HCT116 (cell line): Measurements from ENCODE around the gene CFAP119. TPM values are rescaled to one million over a fixed set of nuclear protein-coding genes. Genes with fewer than 3 reads are reported as not detected.

ENCODE experiments used
- ATAC-seq: fragments of 200-7000 bp; cut with Tn5 transposase; 2 replicates; pipeline ENCODE4 v1.9.1; 2020; ENCODE audit warnings: mild to moderate bottlenecking, moderate library complexity
- BruUV-seq: library from RNA; stranded (reverse); fragments of 400-500 nt; replicated peaks from 2 replicates; lab custom pipeline; 2021; lab: Mats Ljungman, UMichigan
- CTCF ChIA-PET: fragments of 300-600 bp; sonication (Branson Sonifier 250); formaldehyde crosslinking; loops from one replicate; lab custom pipeline; 2021; ENCODE audit warnings: antibody characterized with exemption; lab: Charles Lee
- POLR2A ChIA-PET: fragments of 300-600, 350-600 bp; sonication (Branson Sonifier 250); formaldehyde crosslinking; loops from one replicate; lab custom pipeline; 2021; ENCODE audit warnings: antibody characterized with exemption; lab: Charles Lee
- RAD21 ChIA-PET, 2 experiments: fragments of 300-600 bp; sonication (Branson Sonifier 250); formaldehyde crosslinking; loops; one replicate each; lab custom pipeline; 2023; ENCODE audit warnings: low total read pairs in 2 of 2; ENCODE audit not compliant: uncharacterized antibody in 2 of 2, unreplicated experiment in 2 of 2, low non-redundant PET in 1 of 2; lab: Charles Lee
- DNase-seq: peaks from one replicate; pipeline ENCODE4 v3.0.0-alpha.2; 2010; ENCODE audit warnings: low read depth, low spot score
- H2AFZ ChIP-seq: fragments of 200-600 bp; shearing (Covaris generic), sonication (generic); 2 replicates; pipeline ENCODE4 v1.6.1; 2017; ENCODE audit warnings: low read depth, mixed run types, mixed read lengths, antibody characterized with exemption, low read length; ENCODE audit not compliant: poor library complexity, severe bottlenecking
- H3K27ac ChIP-seq: 2 replicates; pipeline ENCODE4 v1.5.1; 2012; ENCODE audit warnings: low read depth, low read length
- H3K27me3 ChIP-seq: fragments of 200-600 bp; sonication (generic); 2 replicates; pipeline ENCODE4 v1.6.1; 2016; ENCODE audit warnings: mixed run types, low read length, mixed read lengths; ENCODE audit not compliant: insufficient read depth
- H3K36me3 ChIP-seq, 2 experiments: fragments of 200-500 bp in 1 of 2; fragments of 200-600 bp in 1 of 2; sonication (Bioruptor generic) in 1 of 2; sonication (generic) in 1 of 2; 2 replicates each; pipeline versions ENCODE4 v1.5.1 to v1.6.1; 2014 to 2016; ENCODE audit warnings: low read length in 2 of 2, inconsistent platforms in 1 of 2, mixed read lengths in 1 of 2, mixed run types in 1 of 2; ENCODE audit not compliant: insufficient read depth in 2 of 2, control insufficient read depth in 1 of 2
- H3K4me1 ChIP-seq, 2 experiments: fragments of 200-600 bp in 1 of 2; sonication (generic) in 1 of 2; 2 replicates each; pipeline versions ENCODE4 v1.5.1 to v1.6.1; 2012 to 2017; ENCODE audit warnings: low read length in 2 of 2, inconsistent platforms in 1 of 2, mild to moderate bottlenecking in 1 of 2, mixed read lengths in 1 of 2, mixed run types in 1 of 2, moderate library complexity in 1 of 2; ENCODE audit not compliant: insufficient read depth in 2 of 2, control insufficient read depth in 1 of 2
- H3K4me2 ChIP-seq: fragments of 200-600 bp; sonication (generic); 2 replicates; pipeline ENCODE4 v1.6.1; 2017; ENCODE audit warnings: mixed run types, low read length, mixed read lengths
- H3K4me3 ChIP-seq, 2 experiments: fragments of 200-600 bp in 1 of 2; sonication (generic) in 1 of 2; replicated peaks in 1 of 2; 2 replicates each; pipeline ENCODE4 v1.5.1; 2011 to 2016; ENCODE audit warnings: low read length in 2 of 2, control low read depth in 1 of 2, low read depth in 1 of 2, mild to moderate bottlenecking in 1 of 2, mixed read lengths in 1 of 2, mixed run types in 1 of 2
- H3K79me2 ChIP-seq: fragments of 200-600 bp; sonication (generic); 2 replicates; pipeline ENCODE4 v1.6.1; 2017; ENCODE audit warnings: mild to moderate bottlenecking, mixed run types, low read length, moderate library complexity, mixed read lengths; ENCODE audit not compliant: insufficient read depth
- H3K9ac ChIP-seq: fragments of 200-600 bp; sonication (generic); 2 replicates; pipeline ENCODE4 v1.6.1; 2016; ENCODE audit warnings: low read length, mixed read lengths
- H3K9me2 ChIP-seq: fragments of 200-600 bp; sonication (generic), shearing (Covaris generic); 2 replicates; pipeline ENCODE4 v1.6.1; 2017; ENCODE audit warnings: mixed run types, mild to moderate bottlenecking, moderate library complexity; ENCODE audit not compliant: insufficient read depth
- H3K9me3 ChIP-seq, 2 experiments: fragments of 200-500 bp in 1 of 2; fragments of 200-600 bp in 1 of 2; sonication (Bioruptor generic) in 1 of 2; sonication (generic) in 1 of 2; 2 replicates each; pipeline ENCODE4 v1.6.1; 2014 to 2017; ENCODE audit warnings: low read length in 2 of 2, mixed read lengths in 2 of 2, inconsistent platforms in 1 of 2, low read depth in 1 of 2, mild to moderate bottlenecking in 1 of 2, mixed run types in 1 of 2, moderate library complexity in 1 of 2; ENCODE audit not compliant: control insufficient read depth in 1 of 2, insufficient read depth in 1 of 2
- H4K20me1 ChIP-seq: fragments of 200-600 bp; sonication (generic), shearing (Covaris generic); 2 replicates; pipeline ENCODE4 v1.6.1; 2017; ENCODE audit warnings: mixed run types, mild to moderate bottlenecking, moderate library complexity; ENCODE audit not compliant: insufficient read depth
- CBX3 ChIP-seq: IDR thresholded peaks from 2 replicates; pipeline ENCODE4 v1.6.1; 2012; ENCODE audit warnings: low read depth
- EZH2 ChIP-seq: fragments of 200-600 bp; sonication (generic); IDR thresholded peaks from 2 replicates; pipeline ENCODE4 v1.6.1; 2017; ENCODE audit warnings: antibody characterized with exemption, mixed run types
- EZH2phosphoT487 ChIP-seq: fragments of 200-600 bp; IDR thresholded peaks from 2 replicates; pipeline ENCODE4 v1.6.1; 2018; ENCODE audit warnings: antibody characterized with exemption, borderline replicate concordance
- POLR2A ChIP-seq: IDR thresholded peaks from 2 replicates; pipeline ENCODE4 v1.7.0; 2011; ENCODE audit warnings: borderline replicate concordance; ENCODE audit not compliant: insufficient read depth, insufficient read length; ENCODE audit errors: extremely low read depth
- POLR2AphosphoS5 ChIP-seq: IDR thresholded peaks from 2 replicates; pipeline ENCODE4 v1.6.1; 2011; ENCODE audit warnings: mild to moderate bottlenecking, low read depth, low read length, moderate library complexity
- RAD21 ChIP-seq: IDR thresholded peaks from 2 replicates; pipeline ENCODE4 v1.6.1; 2012; ENCODE audit warnings: low read depth, mild to moderate bottlenecking
- SIN3A ChIP-seq: IDR thresholded peaks from 2 replicates; pipeline ENCODE4 v1.6.1; 2012; ENCODE audit warnings: low read depth
- SRF ChIP-seq: IDR thresholded peaks from 2 replicates; pipeline ENCODE4 v1.6.1; 2012; ENCODE audit warnings: low read depth
- YY1 ChIP-seq: IDR thresholded peaks from 2 replicates; pipeline ENCODE4 v1.6.1; 2011; ENCODE audit warnings: low read length, low read depth, moderate library complexity, mild to moderate bottlenecking; ENCODE audit not compliant: insufficient replicate concordance; ENCODE audit errors: extremely low read depth
- ZFX ChIP-seq: fragments of 450-650 bp; IDR thresholded peaks from 2 replicates; pipeline ENCODE4 v1.6.1; 2017
- intact Hi-C: fragments of 100-400 bp; cut with micrococcal nuclease; formaldehyde crosslinking; loops from 2 replicates; pipeline ENCODE4 v1.10.0; 2022
- total RNA-seq: library from RNA; stranded (reverse); gene quantifications from one replicate; pipeline ENCODE4 v1.2.1, GENCODE V29; 2021; ENCODE audit not compliant: unreplicated experiment
- TF ChIP-seq, protein P1 (sequence below): IDR thresholded peaks from 2 replicates; pipeline ENCODE4 v1.6.1; 2012

Gene CFAP119
- total RNA-seq, 1 experiment from 2014 or later, result 12.6 TPM

DNA sequence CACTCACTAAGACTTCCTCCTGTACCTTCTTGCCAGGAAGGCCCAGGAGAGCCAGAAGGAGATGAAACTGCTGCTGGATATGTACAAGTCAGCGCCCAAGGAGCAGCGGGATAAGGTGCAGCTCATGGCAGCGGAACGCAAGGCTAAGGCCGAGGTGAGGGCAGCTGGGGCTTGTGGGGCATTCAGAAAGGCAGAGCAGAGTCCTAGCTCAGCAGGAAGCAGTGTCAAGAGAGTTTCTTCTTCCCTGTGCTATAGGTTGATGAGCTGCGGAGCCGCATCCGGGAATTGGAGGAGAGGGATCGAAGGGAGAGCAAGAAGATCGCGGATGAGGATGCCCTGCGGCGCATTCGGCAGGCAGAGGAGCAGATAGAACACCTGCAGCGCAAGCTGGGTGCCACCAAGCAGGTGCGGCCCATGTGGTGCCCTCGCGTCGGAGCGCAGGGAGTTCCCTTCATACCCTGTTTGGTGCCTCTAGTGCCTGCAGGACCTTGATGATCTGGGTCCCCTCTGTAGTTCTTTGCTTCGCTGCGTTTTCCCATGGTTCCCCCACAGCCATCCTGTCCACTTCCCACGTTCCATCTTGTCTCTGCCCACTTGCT is 6.8 kb upstream of the CFAP119 start:
- Histone ChIP-seq H3K27ac (no peak overlapping the region), H3K9me2 (no peaks in the 10 kb centered on the region), H3K36me3 (peaks cover 56 to 71% of the 10 kb centered on the region in 2 experiments), H3K4me2 (no peak overlapping the region), H3K9ac (no peak overlapping the region), H4K20me1 (no peaks in the 10 kb centered on the region), H3K27me3 (no peaks in the 10 kb centered on the region), H3K4me3 (no peak overlapping the region), H2AFZ (no peak overlapping the region)
- intact Hi-C loops, result no loop called here
- no peak for DNase-seq
- RAD21 ChIA-PET, result no interaction called here
- TF ChIP-seq POLR2A (no peak), ZFX (no peak), CBX3 (no peak), EZH2 (no peak), EZH2phosphoT487 (no peak), SIN3A (no peak), RAD21 (no peak), SRF (no peak), YY1 (no peak), POLR2AphosphoS5 (no peak)
- TF ChIP-seq, protein P1, sequence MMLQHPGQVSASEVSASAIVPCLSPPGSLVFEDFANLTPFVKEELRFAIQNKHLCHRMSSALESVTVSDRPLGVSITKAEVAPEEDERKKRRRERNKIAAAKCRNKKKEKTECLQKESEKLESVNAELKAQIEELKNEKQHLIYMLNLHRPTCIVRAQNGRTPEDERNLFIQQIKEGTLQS, result no peak
- TF ChIP-seq, all 23 proteins: peak for 0
- Histone ChIP-seq H3K4me1 (0 out of 4 replicates have a peak, but pooled peaks cover 0 to 1% of the 10 kb centered on the region in 2 experiments), H3K9me3 (no peaks in the 10 kb centered on the region), H3K79me2 (peaks cover 18% of the 10 kb centered on the region)
- CTCF ChIA-PET, result no interaction called here
- ATAC-seq, result no peak; the same call in 1 of the 2 replicates
- no TSS peak for BruUV-seq
- POLR2A ChIA-PET, result no interaction called here
